IMR-90 (cell line): ENCODE data around the gene ABL1. TPM values are rescaled to one million over a fixed set of nuclear protein-coding genes. Genes with fewer than 3 reads are reported as not detected.
A peak's percentile ranks its signal among the peaks of the same experiment; 100 is the strongest.

Source experiments
- ATAC-seq: fragments of 200-7000 bp; cut with Tn5 transposase; 2 replicates; pipeline ENCODE4 v1.9.1; 2020; ENCODE audit warnings: low read depth, mild to moderate bottlenecking, moderate library complexity
- BruUV-seq: library from RNA; stranded (reverse); fragments of 400-500 nt; replicated peaks from 2 replicates; lab custom pipeline; 2021; lab: Mats Ljungman, UMichigan
- CTCF ChIA-PET: fragments of 300-600 bp; formaldehyde crosslinking; extraction: SDS; loops from one replicate; lab custom pipeline; 2021; ENCODE audit warnings: antibody characterized with exemption; lab: Yijun Ruan, JAX
- POLR2A ChIA-PET: fragments of 300-600 bp; sonication (Branson Sonifier 250); formaldehyde crosslinking; loops from one replicate; lab custom pipeline; 2022; ENCODE audit warnings: antibody characterized with exemption; ENCODE audit not compliant: unreplicated experiment; lab: Charles Lee
- DNase-seq: peaks from one replicate; pipeline ENCODE4 v3.0.0; 2013
- H2AFZ ChIP-seq: replicated peaks from 2 replicates; pipeline ENCODE3; 2013; ENCODE audit warnings: low read length, mild to moderate bottlenecking; ENCODE audit not compliant: poor library complexity
- H2AK5ac ChIP-seq: 2 replicates; pipeline ENCODE4 v1.6.1; 2013; ENCODE audit warnings: low read depth, low read length, inconsistent platforms
- H2AK9ac ChIP-seq: replicated peaks from 2 replicates; pipeline ENCODE3; 2013; ENCODE audit warnings: mild to moderate bottlenecking, low read depth, low read length, moderate library complexity; ENCODE audit not compliant: poor library complexity
- H2BK120ac ChIP-seq: 2 replicates; pipeline ENCODE4 v1.6.1; 2013; ENCODE audit warnings: low read depth, low read length, inconsistent platforms
- H2BK15ac ChIP-seq: 3 replicates; pipeline ENCODE4 v1.6.1; 2013; ENCODE audit warnings: low read depth, low read length, inconsistent platforms
- H2BK20ac ChIP-seq: 2 replicates; pipeline ENCODE4 v1.6.1; 2013; ENCODE audit warnings: low read depth, mild to moderate bottlenecking, inconsistent platforms, low read length, moderate library complexity
- H2BK5ac ChIP-seq: 2 replicates; pipeline ENCODE4 v1.6.1; 2013; ENCODE audit warnings: mild to moderate bottlenecking, low read depth, low read length, inconsistent platforms; ENCODE audit not compliant: poor library complexity, severe bottlenecking
- H3K14ac ChIP-seq: replicated peaks from 2 replicates; pipeline ENCODE4 v1.6.1; 2013; ENCODE audit warnings: low read depth, low read length, inconsistent platforms
- H3K18ac ChIP-seq: 2 replicates; pipeline ENCODE4 v1.6.1; 2013; ENCODE audit warnings: low read depth, low read length, control low read depth
- H3K23ac ChIP-seq: 2 replicates; pipeline ENCODE4 v1.6.1; 2013; ENCODE audit warnings: low read depth, low read length, inconsistent platforms
- H3K27ac ChIP-seq: 2 replicates; pipeline ENCODE4 v1.5.1; 2013; ENCODE audit warnings: mild to moderate bottlenecking, control low read depth, low read length; ENCODE audit not compliant: insufficient read depth
- H3K27me3 ChIP-seq: 2 replicates; pipeline ENCODE4 v1.6.1; 2013; ENCODE audit warnings: low read length; ENCODE audit not compliant: control insufficient read depth, insufficient read depth
- H3K36me3 ChIP-seq: 2 replicates; pipeline ENCODE4 v1.6.1; 2013; ENCODE audit warnings: low read length, mixed read lengths; ENCODE audit not compliant: control insufficient read depth, insufficient read depth
- H3K4ac ChIP-seq: 2 replicates; pipeline ENCODE4 v1.6.1; 2013; ENCODE audit warnings: low read depth, low read length, inconsistent platforms
- H3K4me1 ChIP-seq: 2 replicates; pipeline ENCODE4 v1.6.1; 2013; ENCODE audit warnings: low read length, mixed read lengths; ENCODE audit not compliant: control insufficient read depth, insufficient read depth
- H3K4me2 ChIP-seq: 2 replicates; pipeline ENCODE4 v1.6.1; 2013; ENCODE audit warnings: low read depth, mild to moderate bottlenecking, control low read depth, low read length, moderate library complexity
- H3K4me3 ChIP-seq: 2 replicates; pipeline ENCODE4 v1.5.1; 2013; ENCODE audit warnings: low read depth, mild to moderate bottlenecking, control low read depth, low read length, moderate library complexity; ENCODE audit not compliant: insufficient read depth
- H3K56ac ChIP-seq: 2 replicates; pipeline ENCODE4 v1.6.1; 2013; ENCODE audit warnings: low read length, inconsistent platforms; ENCODE audit not compliant: insufficient read depth; ENCODE audit errors: extremely low read depth
- H3K79me1 ChIP-seq, 2 experiments: 2 replicates each; pipeline ENCODE4 v1.6.1; 2013; ENCODE audit warnings: low read length in 2 of 2, inconsistent platforms in 1 of 2, low read depth in 1 of 2
- H3K9ac ChIP-seq: 2 replicates; pipeline ENCODE4 v1.6.1; 2013; ENCODE audit warnings: low read depth, low read length, control low read depth
- H3K9me1 ChIP-seq: 2 replicates; pipeline ENCODE4 v1.6.1; 2013; ENCODE audit warnings: low read length, inconsistent platforms; ENCODE audit not compliant: insufficient read depth
- H3K9me3 ChIP-seq: 2 replicates; pipeline ENCODE4 v1.6.1; 2013; ENCODE audit warnings: low read length; ENCODE audit not compliant: control insufficient read depth, insufficient read depth
- H4K20me1 ChIP-seq: 2 replicates; pipeline ENCODE4 v1.6.1; 2013; ENCODE audit warnings: low read length, inconsistent platforms; ENCODE audit not compliant: insufficient read depth
- H4K5ac ChIP-seq: 2 replicates; pipeline ENCODE4 v1.6.1; 2013; ENCODE audit warnings: mild to moderate bottlenecking, low read depth, low read length, control low read depth
- H4K8ac ChIP-seq, 2 experiments: 2 replicates each; pipeline ENCODE4 v1.6.1; 2013; ENCODE audit warnings: low read depth in 2 of 2, low read length in 2 of 2, control low read depth in 1 of 2, inconsistent platforms in 1 of 2
- H4K91ac ChIP-seq: 2 replicates; pipeline ENCODE4 v1.6.1; 2013; ENCODE audit warnings: low read depth, low read length, inconsistent platforms; ENCODE audit not compliant: insufficient read depth
- CHD1 ChIP-seq: IDR thresholded peaks from 2 replicates; pipeline ENCODE4 v1.6.1; 2012; ENCODE audit warnings: low read depth, low read length, improper control_type of control experiment
- MAZ ChIP-seq: IDR thresholded peaks from 2 replicates; pipeline ENCODE4 v1.6.1; 2012; ENCODE audit warnings: low read depth, mild to moderate bottlenecking, low read length, improper control_type of control experiment, moderate library complexity, borderline replicate concordance
- WGBS, 2 experiments: methylation state at CpG; one replicate each; pipeline versions ENCODE4 v1.1.5 to v1.1.7; 2013; ENCODE audit warnings: missing lambda C conversion rate in 2 of 2; ENCODE audit not compliant: insufficient read length in 1 of 2; ENCODE audit errors: extremely low coverage in 2 of 2; 5-methylcytosine and 5-hydroxymethylcytosine counted together
- dilution Hi-C: fragments of 300-500 bp; cut with HindIII; formaldehyde crosslinking; loops from one replicate; pipeline ENCODE4 v1.14.3; 2018; ENCODE audit warnings: low sequenced_read_pairs; ENCODE audit not compliant: unreplicated experiment
- in situ Hi-C: fragments of 300-500 bp; cut with MboI; formaldehyde crosslinking; loops from 3 replicates; pipeline ENCODE4 v1.14.3; 2019; ENCODE audit warnings: low sequenced_read_pairs, inconsistent platforms, mixed read lengths
- intact Hi-C: fragments of 100-400 bp; cut with micrococcal nuclease; formaldehyde crosslinking; loops from 2 replicates; pipeline ENCODE4 v1.10.0; 2022
- polyA plus RNA-seq, 3 experiments: library from polyadenylated mRNA; depleted of rRNA; stranded (reverse); fragments of >200 nt; gene quantifications; 2 replicates each; pipeline ENCODE4 v1.2.3, GENCODE V29; 2012; ENCODE audit warnings: low replicate concordance in 1 of 3
- total RNA-seq: library from RNA; depleted of rRNA; stranded (reverse); fragments of >200 nt; gene quantifications from 2 replicates; pipeline ENCODE4 v1.2.3, GENCODE V29; 2012

The ABL1 gene
- total and polyA plus RNA-seq, 2 of the 4 experiments (the other 2 are of a cell fraction), result 33.7 to 49.1 TPM

DNA sequence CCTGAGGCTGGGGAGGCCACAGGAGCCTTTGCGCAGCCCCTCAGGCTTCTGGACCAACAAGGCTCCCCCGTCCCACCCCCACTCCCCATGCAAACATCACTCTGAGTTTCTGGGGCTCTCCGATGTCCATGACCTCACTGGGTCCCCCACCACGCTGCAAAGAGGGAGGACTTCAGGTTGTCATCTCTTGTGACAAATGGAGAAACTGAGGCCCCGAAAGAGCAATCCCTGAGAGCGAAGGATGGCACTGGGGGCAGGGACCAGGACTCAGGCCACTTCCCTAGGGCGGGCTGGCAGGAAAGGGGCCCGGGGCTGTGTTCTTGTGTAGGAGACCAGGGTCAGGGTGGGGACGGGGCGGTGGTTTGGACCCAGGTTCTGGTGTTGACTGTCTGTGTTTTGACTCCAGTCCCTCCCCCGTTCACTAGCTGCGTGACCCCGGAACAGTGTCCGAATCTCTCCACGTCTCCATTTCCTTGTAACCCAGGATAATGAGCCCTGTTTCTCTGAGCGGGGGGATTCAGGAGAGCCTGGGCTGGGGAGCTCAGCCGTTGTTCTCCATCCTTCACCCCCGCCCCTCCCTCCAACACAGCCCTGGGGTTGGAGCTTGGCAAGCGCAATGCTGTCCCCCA lies 90.1 kb downstream of the ABL1 start:
- CTCF ChIA-PET, result no interaction called here
- dilution Hi-C loops, result no loop called here
- no TSS peak for BruUV-seq

More for the DNA sequence above, 90.1 kb downstream of the ABL1 start:
- Histone ChIP-seq H4K8ac (no peak overlapping the region), H4K20me1 (no peaks in the 10 kb centered on the region), H2AK9ac (no peak overlapping the region), H2AK5ac (0 out of 2 replicates have a peak overlapping the region, but pooled peaks have one; percentile 79), H3K9me1 (peaks cover 6% of the 10 kb centered on the region; the same call in 1 of the 2 replicates), H2AFZ (no peak overlapping the region), H2BK120ac (no peak overlapping the region), H3K79me1 (no peaks in the 10 kb centered on the region), H3K9me3 (no peaks in the 10 kb centered on the region), H3K9ac (no peak overlapping the region), H4K5ac (no peak overlapping the region), H3K27me3 (no peaks in the 10 kb centered on the region), H3K18ac (no peak overlapping the region), H3K4me1 (peaks cover 13% of the 10 kb centered on the region), H4K91ac (no peak overlapping the region), H3K4me2 (no peak overlapping the region), H2BK15ac (no peak overlapping the region), H3K36me3 (no peaks in the 10 kb centered on the region), H2BK20ac (no peak overlapping the region), H3K14ac (no peak overlapping the region), H3K23ac (no peak overlapping the region), H2BK5ac (no peak overlapping the region), H3K4ac (no peak overlapping the region), H3K4me3 (no peak overlapping the region), H3K27ac (no peak overlapping the region), H3K56ac (no peak overlapping the region)
- WGBS, 2 experiments, result 91% methylated on average over 4 of the region's 19 CpGs; no CpG with 5 or more reads in 1 of the 2 experiments
- DNase-seq (no peak), ATAC-seq (no peak)
- in situ Hi-C loops, result no loop called here
- intact Hi-C loops, result no loop called here
- no peak for TF ChIP-seq MAZ
- no peak for TF ChIP-seq CHD1
- POLR2A ChIA-PET, result no interaction called here
